ENCODE measurements around the gene CMBL. TPM values are rescaled to one million over a fixed set of nuclear protein-coding genes. Genes with fewer than 3 reads are reported as not detected.
A peak's percentile ranks its signal among the peaks of the same experiment; 100 is the strongest.

CMBL gene
- 22.5 to 26.4 TPM (median 24.8 TPM) in 3 replicates for total RNA-seq

GRCh38 chr5:10307206-10308148, at the start of gene CMBL:
CMBL (minus strand) TSS chr5:10307902; CDS start chr5:10290762, 17,140 bp downstream.
- peaks cover 7% of the 10 kb centered on the region for H3K36me3 Mint-ChIP-seq
- no peaks in the 10 kb centered on the region for H3K9me3 Mint-ChIP-seq
- H3K27me3 Mint-ChIP-seq (ENCODE audit: low read depth): no peaks in the 10 kb centered on the region
- H3K27ac Mint-ChIP-seq: peak within 1 kb of the TSS; percentile 95
- peak within 1 kb of the TSS; percentile 89 for H3K4me3 Mint-ChIP-seq
- DNase-seq (ENCODE audit: low spot score in 2 of 2, unreplicated experiment in 2 of 2): peak; percentile 36 to 68
- H3K4me1 Mint-ChIP-seq: peaks cover 28% of the 10 kb centered on the region
- TF ChIP-seq CTCF (IDR thresholded peaks at IDR 0.05; ENCODE audit: unreplicated experiment): no peak

DNA sequence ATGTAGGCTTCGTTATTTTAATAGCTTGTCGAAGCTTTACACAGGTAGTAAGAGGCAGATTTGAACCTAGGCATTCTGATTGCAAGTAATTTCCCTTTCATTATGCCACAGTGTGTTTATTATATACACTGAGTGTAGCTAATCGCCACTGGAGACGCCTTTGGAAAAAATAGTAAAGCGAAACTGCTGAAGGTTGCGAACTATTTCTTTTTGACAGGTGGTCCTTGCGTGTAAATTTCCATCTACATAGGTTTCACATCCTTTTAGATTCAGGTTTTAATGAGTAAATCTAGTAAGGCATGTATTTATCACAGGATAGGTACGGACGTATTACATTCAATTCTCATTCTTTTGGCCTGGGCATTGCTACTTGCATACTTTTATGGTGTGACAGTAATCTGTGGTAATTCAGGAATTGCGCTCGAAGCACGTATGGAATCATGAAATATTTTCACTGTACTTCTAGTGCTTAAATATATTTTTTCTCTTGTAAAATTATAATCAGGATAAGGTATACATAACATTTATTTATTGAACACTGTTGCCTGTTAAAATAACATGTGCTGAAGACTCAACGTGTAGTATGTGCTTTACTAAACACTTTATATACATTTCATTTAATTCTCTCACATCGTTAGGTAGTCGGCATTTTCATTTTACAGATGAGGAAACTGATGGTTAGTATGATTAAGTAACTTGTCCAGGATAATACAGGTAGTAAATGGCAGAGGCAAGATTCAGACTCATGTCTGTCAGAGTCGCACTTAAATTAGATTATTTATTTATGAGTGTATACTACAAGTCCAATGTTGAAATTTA, 47.6 kb upstream of the CMBL start:
- TF ChIP-seq CTCF (IDR thresholded peaks at IDR 0.05; ENCODE audit: unreplicated experiment): no peak
- Mint-ChIP-seq H3K27ac (peak overlapping the region; percentile 100), H3K4me3 (peak overlapping the region; percentile 100), H3K9me3 (no peaks in the 10 kb centered on the region), H3K4me1 (peaks cover 42% of the 10 kb centered on the region), H3K27me3 (ENCODE audit: low read depth) (no peaks in the 10 kb centered on the region), H3K36me3 (no peaks in the 10 kb centered on the region)
- DNase-seq (ENCODE audit: low spot score in 2 of 2, unreplicated experiment in 2 of 2): no peak

DNA sequence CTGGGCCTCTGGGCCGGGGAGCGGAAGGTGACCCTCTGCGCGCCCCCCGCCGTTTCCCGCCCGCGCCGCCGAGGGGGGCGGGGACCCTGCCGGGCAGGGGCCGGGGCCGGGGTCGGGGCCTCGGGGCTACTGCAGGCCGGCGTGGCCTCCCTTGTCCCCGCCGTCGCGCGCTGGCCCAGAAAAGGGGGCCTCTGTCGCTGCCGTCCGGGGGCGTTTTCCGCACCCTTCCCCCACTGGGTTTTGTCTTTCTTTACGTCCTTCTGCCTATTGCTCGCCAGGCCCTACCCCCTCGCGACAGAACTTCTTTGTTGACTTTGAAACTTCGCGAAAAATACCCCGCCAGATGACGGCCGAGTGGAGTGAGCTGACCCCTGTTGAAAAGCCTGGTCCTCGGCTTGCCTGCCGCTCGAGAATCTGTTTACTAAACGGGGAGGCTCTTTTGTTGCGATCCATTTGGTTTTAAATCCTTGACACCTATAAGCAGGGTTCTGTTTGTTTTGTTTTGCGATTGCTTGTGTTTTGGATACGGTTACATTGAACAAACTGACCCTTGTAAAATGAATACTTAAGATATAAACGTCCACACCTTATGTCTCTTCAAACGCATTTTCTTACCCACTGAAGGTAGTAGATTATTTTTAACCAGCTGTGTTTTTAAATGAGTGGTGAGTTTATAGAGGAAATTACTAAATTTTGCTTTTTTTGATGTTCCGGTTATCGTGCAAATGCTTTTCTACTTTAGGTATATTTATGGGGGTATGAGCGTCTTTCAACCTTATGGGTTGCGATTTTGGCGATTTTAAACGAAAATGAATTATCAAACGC, 46.6 kb upstream of the CMBL start:
- Mint-ChIP-seq H3K9me3 (no peaks in the 10 kb centered on the region), H3K4me1 (peaks cover 42% of the 10 kb centered on the region), H3K4me3 (peak overlapping the region; percentile 100), H3K27ac (peak overlapping the region; percentile 100), H3K36me3 (no peaks in the 10 kb centered on the region), H3K27me3 (ENCODE audit: low read depth) (no peaks in the 10 kb centered on the region)
- peak in 1 of 2 experiments; percentile 64 for DNase-seq (ENCODE audit: low spot score in 2 of 2, unreplicated experiment in 2 of 2)
- TF ChIP-seq CTCF (IDR thresholded peaks at IDR 0.05; ENCODE audit: unreplicated experiment): no peak

- Mint-ChIP-seq H3K27me3 (ENCODE audit: low read depth) (no peaks in the 10 kb centered on the region), H3K27ac (peak within 1 kb of the TSS; percentile 100), H3K36me3 (no peaks in the 10 kb centered on the region), H3K4me1 (peaks cover 40% of the 10 kb centered on the region), H3K4me3 (peak within 1 kb of the TSS; percentile 100), H3K9me3 (no peaks in the 10 kb centered on the region)
- TF ChIP-seq CTCF (IDR thresholded peaks at IDR 0.05; ENCODE audit: unreplicated experiment): no peak
- DNase-seq (ENCODE audit: low spot score in 2 of 2, unreplicated experiment in 2 of 2): peak; percentile 94 to 96
Measured at GRCh38 chr5:10353241-10354047, 45.7 kb upstream of the CMBL start, which contains the start of gene MARCHF6. MARCHF6 (plus strand) TSS chr5:10353695; CDS start chr5:10353899, 204 bp downstream.

Measured in mesothelial cell of epicardium (in vitro differentiated cells).